ENCODE results near the gene INTS15.
A peak's percentile ranks its signal among the peaks of the same experiment; 100 is the strongest.
"Not testable (repeated sequence)": the region's sequence is repeated elsewhere in the genome, so short reads cannot be mapped to it uniquely, and the experiment has no call there.

The INTS15 gene

DNA sequence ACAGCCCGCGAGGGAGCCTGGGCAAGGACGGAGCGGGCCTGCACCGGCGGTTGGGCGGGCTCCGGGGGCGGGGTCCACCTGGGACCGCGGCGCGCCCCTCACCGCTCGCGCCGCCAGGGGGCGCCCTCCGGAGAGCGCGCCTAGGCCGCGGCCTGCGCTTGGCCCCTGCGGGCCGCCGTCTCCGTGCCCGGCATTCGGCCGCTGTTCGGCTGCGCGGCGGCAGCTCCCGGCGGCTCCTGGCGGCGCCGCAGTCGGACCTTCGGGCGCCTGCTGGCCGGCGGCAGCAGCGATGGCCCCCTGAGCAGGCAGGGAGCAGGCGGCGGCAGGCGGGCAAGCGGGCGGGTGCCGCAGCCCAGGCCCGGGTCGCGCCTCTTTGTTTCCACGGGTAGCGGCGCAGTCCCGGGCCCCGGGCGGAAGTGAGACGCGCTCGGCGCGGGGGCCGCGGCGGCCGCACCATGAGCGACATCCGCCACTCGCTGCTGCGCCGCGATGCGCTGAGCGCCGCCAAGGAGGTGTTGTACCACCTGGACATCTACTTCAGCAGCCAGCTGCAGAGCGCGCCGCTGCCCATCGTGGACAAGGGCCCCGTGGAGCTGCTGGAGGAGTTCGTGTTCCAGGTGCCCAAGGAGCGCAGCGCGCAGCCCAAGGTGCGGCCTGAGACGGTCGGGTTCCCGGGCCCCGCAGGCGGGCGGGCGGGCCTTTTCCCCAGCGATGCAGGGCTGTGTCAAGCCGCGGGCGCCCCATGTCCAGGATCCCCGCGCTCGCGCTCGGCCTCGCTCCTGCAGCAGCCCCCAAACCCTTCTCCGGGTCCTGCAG is at the start of gene INTS15:
INTS15 (plus strand) TSS at position 193 of the 816 bp plus-strand sequence; CDS start at position 456, 263 bp downstream.
- peak; percentile 85 to 97 (median 93) for DNase-seq

DNA sequence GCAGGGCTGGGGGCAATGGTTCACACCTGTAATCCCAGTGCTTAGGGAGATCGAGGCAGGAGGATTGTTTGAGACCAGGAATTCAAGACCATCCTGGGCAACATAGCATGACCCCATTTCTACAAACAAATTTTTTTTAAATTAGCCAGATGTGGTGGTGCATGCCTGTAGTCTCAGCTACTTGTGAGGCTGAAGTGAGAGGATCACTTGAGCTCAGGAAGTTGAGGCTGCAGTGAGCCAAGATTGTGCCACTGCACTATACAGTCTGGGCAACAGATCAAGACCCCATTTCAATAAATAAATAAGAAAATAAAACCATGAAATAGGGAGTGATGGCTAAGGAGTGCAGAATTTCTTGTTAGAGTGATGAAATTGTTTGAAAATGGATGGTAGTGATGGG is 47.5 kb upstream of the INTS15 start:
- DNase-seq, result no peak

DNA sequence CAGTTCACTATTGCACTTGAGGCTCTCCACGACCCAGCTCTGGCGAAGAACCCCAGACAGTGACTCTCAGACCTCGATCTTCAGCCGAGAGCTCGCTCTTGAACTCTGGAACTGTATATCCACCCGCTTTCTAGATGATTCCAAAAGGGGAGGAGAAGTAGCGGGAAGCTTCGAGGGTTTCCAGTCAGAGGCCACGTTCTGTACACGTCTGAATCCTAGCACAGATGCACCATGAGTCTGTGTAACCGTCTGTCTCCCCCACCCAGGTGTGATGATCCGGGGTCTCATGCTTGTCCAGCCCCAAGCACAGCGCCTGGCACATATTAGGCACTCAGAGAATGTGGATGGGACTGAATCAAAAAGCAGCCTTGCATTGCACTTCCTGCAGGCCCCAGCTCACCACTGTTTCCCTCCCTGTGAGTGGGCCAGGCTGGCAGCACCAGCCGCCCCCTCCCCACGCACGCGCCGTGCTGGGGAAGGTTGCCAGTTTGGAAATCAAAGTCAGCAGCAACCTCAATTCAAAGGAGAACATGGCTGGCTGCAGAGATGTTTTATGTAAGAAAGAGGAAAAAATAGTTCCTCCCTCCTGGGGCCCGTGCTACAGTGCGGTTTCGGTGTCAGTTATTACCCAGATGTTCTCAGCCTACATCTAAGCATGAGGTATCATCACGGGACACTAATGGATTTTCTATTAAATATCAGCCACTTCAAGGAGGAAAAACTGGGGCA is 44.3 kb upstream of the INTS15 start:
- peak; percentile 36 to 50 (median 44) for DNase-seq

DNA sequence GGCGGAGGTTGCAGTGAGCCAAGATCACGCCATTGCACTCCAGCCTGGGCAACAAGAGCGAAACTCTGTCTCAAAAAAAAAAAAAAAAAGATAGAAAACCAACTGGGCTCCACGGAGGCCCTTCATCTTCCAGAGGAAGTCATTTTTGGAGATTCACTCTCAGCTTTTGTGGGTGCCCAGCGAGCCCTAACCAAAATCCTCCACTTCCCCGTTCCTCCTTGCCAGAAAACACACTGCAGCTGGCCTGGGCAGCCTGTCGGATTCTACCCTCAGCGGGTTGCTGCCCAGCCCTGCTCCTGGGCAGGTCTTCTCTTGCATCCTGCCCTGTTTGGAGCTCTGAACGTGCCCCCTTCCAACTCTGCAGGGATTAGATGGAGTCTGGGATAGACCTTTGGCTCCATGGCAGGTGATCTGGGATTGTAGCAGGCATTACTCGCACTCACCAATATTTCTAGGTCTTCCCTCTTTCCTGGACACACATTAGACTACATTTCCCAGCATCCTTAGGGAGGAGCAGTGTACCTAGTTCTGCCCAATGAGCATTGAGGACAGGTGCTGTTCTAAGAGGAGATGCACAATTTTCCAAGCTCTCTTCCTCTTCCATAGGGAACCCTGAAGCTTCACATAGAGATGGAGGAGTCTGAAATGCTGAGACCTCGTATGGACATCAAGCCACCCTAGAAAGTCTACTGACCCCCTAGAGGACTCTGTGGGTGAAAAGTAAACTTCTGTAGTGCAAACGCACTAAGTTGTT is 43.1 kb upstream of the INTS15 start:
- no peak for DNase-seq

DNA sequence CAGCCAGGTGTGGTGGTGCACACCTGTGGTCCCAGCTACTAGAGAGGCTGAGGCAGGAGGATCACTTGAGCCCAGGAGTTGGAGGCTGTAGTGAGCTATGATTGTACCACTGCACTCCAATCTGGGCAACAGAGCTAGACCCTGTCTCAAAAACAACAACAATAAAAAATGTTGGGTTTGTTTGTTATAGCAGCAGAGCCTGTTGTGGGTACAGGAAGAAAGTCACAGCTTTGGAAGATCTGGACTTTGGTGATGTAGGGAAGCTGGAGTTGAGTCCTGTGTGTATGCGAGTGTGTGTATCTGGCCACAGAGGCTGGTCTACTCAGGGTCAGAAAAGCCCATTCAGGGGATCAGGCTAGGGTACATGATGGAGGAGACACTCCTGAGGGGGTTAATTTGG is 42.4 kb upstream of the INTS15 start:
- no peak for DNase-seq

DNA sequence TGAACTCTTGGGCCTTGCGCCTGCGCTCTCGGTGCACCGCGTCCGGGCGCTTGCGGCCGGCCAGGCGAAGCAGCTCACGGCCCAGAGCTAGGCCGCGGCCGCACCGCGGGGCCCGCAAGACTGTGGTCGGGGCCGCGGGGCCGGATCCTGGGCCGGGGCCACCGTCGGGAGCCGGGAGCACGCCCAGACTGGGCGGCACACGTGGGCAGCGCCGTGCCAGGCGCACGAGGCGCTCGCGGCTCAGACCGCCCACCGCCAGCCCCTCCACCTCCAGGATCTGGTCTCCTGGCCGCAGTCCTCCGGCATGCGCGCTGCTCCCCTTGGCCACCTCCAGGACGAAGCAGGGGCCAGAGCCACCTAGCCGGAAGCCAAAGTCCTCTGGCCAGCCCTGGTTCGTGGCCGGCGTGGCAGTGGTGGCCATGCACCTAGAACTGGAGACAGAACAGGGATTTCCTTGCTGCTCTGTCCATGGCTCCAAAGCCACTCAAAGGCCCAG is 38.8 kb upstream of the INTS15 start, which contains the start of gene GRID2IP:
GRID2IP (minus strand) TSS at position 446 of the 496 bp plus-strand sequence; CDS start at position 421, 25 bp downstream.
- no peak for DNase-seq

DNA sequence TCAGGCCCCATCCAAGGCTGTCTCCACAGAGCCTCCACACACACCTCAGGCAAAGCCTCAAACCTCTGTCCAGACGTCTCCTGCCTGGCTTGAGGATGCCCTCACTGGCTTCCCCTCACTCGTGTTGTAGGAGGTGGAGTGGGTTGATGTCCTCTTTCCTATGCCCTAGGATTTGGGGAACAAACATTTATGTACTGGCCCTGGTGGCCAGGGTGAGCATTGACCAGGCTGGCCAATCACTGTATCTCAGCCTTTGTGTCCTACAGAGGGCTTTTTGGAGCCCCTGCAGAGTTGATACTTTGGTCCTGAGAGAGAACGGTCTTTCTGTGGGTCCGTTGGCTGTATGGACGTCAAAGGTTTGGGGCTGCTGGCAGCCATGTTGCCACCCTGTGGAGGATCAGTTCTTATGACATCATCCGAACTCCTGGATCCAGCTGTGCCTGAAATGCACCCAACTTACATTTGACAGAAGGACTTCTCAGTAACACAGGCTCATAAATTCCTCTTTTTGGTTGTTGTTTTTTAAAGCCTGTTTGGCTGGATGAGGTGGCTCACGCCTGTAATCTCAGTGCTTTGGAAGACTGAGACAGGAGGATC is 36.3 kb upstream of the INTS15 start:
- DNase-seq, result peak; percentile 67 to 73 (median 69)

DNA sequence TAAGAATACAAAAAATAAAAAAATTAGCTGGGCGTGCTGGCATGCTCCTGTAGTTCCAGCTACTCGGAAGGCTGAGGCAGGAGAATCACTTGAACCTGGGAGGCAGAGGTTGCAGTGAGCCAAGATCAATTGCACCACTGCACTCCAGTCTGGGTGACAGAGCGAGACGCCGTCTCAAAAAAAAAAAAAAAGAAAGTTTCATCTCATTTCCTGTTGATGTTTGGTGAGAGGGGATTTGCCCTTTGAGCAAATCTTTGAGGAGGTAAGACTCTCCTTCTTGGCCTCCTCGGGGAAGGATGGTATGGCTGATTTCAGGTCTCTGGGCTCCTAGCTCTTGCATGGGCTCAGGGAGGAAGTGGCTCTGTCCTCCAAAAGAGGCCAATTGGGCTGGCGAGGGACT is 35.0 kb upstream of the INTS15 start:
- DNase-seq, result no peak

DNA sequence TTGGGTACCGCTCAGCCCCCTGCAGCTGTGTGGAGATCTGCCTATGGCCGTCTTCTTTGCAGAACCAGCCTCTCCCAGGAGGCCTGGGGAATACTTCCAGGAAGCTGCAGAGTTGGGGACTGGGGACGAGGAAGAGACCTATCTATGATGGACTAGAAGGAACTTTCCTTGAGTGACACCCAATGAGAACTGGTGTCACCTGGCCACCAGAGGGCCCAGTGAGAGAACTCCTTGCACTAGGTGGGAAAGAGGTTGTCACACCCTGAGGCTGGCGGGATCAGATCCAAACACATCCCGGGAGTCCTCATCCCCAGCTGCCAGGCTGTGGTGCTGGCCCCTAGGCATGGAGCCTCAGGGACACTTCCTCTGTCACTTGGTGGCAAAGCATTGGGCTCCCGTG is 33.6 kb upstream of the INTS15 start:
- DNase-seq, result no peak

DNA sequence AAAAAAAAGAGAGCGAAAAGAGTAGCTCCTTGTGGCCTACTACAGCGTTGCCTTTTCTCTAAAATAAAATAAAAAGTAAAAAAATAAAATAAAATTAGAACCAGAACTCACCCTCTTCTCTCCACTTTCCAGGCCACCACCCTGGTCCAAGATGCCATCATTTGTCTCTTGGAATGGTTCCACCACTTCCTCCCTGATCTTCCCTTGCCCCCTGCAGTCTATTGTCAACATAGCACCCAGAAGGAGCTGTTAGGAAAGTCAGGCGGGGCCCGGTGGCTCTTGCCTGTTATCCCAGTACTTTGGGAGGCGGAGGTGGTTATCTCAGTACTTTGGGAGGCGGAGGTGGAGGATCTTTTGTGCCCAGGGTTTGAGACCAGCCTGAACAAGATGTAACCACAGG is 31.0 kb upstream of the INTS15 start:
- DNase-seq, result peak; percentile 76 to 83 (median 80)

DNA sequence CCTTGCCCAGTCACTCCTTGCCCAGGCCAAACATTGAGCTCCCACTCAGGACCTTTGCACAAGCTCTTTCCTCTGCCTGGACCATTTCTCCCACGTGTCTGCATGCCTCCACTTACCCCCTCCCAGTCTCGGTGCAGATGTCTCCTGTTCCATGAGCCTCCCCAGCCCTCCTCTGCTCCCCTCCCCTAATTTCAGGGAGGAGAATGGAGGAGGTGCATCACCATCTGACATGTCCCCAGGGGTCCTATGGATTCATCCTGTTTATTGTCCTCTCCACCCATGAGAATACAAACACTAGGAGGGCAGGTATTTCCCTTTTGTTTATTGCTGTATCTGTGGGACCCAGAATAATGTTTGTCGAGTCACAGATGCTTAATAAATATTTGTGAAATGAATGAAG is 29.9 kb upstream of the INTS15 start:
- no peak for DNase-seq

DNA sequence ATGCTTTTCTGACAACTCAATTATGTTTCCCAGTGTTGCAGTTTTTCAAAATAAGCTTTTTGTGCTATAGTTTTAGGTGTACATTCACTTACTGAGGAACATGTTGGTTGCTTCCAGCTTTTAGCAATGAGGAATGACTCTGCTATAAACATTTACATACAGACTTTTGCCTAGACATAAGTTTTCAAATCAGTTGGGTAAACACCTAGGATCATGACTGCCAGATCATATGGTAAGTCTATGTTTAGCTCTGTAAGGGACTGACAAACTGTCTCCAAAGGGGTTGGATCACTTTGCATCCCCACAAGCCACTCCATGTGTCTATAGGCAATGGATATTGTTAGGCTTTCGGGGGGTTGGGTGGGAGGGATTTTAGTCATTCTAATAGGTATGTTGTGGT is 27.7 kb upstream of the INTS15 start:
- peak in 1 of 3 donors; percentile 23 for DNase-seq

DNA sequence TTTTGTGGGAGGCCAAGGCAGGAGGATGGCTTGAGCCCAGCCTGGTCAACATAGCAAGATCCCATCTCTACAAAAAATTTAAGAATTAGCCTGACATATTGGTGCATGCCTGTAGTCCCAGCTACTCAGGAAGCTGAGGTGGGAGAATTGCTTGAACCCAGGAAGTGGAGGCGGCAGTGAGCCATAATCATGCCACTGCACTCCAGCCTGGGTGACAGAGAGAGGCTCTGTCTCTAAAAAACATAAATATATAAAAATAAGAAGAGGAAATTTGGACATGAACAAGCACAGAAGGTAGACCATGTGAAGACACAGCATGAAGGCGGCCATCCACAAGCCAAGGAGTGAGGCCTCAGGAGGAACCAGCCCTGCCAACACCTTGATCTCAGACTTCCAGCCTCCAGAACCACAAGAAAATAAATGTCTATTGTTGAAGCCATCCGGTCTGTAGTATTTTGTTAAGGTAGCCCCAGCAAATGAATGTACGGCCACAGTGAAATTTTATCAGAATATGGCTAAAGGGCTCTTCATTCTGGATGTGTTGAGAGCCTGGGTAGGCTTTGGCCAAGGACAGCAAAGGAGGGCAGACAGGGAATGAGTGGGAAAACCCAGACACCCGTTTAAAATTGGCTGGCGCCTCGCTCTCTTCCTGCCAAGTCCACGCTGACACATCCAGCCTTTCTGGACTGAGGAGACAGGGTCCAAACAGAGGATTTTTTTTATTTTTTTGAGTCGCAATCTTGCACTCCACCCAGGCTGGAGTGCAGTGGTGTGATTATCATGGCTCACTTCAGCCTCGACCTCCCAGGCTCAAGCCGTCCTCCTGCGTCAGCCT is 25.7 kb upstream of the INTS15 start:
- DNase-seq, result peak in 2 of 3 donors; percentile 29 to 44

DNA sequence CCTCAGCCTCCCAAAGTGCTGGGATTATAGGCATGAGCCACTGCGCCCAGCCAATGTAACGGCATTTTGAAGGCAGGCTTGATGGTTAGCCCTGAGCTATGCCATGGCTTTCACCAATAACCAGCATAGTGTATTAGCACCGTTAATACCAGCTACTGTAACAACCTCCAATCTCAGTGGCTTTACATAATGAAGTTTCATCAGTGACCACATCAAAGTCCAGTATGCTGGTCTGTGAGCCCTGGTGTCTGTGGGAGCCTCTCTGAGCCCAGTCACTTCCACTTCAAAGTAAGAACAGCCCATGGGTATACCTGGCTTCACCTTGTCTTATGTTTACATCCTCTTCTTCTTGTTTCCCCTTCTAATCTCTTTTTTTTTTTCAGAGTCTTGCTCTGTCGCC is 24.2 kb upstream of the INTS15 start:
- no peak for DNase-seq

DNA sequence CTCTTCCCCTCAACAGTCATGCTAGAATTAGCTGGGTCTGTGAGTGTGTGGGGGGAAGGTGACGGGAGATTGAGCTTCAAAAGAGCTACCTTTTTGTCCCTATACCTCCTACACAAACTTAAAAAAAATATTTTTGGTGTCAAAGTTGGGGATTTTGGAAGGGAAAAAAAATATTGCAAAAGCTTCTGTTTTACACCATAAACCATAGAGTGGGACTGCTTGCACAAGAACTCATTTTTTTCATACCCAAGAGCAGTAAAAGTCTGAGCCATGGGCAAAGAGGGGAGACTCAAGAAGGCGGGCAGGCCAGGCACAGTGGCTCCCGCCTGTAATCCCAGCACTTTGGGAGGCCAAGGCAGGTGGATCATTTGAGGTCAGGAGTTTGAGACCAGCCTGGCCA is 21.9 kb upstream of the INTS15 start:
- peak; percentile 41 to 74 (median 68) for DNase-seq

DNA sequence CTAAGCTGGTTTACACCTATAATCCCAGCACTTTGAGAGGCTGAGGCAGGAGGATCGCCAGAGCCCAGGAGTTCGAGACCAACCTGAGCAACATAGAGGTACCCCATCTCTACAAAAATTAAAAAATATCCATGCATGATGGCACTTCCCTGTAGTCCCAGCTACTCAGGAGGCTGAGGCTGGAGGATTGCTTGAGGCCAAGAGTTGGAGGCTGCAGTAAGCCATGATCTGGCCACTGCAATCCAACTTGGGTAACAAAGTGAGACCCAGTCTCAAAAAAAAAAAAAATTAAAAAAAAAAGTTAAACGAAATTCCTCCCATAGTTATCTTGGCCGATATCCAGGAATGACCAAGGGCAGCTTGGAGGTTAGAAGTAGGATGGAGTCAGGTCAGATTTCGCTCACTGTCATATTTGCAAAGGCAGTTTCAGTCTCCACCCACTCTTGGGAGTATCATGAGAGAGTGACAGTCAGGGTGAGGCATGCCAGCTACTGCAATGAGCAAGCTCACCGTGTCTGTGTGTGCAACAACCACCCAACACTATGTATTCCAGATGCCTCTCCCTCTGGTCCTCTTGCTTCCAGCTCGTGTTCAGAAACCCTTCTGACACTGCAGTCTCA is 18.6 kb upstream of the INTS15 start:
- DNase-seq, result peak; percentile 56 to 65 (median 58)

DNA sequence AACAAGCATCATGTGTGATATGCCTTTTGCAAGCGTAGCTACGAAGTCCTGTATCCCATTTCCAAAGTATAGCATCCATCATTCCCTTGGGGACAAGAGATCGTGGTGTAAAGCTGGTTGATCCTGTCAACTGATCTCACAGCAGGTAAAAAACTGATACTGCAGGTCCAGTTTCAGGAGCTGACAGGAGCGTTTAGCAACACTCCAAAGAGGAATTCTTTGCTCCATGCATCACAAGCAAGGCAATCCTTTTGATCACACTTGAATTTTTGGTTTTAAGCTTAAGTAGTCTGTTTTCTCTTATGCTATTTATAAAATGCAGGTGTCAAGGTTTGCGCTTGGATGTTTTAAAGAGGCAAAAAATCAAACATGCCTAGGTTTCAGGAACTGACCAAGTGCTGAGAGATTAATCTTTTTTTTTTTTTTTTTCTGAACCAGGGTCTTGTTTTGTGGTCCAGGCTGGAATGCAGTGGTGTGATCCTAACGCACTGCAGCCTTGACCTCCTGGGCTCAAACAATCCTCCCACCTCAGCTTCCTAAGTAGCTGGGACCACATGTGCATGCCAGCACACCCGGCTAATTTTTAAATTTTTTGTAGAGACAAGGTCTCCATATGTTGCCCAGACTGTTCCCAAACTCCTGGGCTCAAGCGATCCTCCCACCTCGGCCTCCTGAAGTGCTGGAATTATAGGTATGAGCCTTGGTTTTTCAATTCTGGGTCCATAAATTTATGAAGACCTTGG is 14.4 kb upstream of the INTS15 start:
- no peak for DNase-seq

DNA sequence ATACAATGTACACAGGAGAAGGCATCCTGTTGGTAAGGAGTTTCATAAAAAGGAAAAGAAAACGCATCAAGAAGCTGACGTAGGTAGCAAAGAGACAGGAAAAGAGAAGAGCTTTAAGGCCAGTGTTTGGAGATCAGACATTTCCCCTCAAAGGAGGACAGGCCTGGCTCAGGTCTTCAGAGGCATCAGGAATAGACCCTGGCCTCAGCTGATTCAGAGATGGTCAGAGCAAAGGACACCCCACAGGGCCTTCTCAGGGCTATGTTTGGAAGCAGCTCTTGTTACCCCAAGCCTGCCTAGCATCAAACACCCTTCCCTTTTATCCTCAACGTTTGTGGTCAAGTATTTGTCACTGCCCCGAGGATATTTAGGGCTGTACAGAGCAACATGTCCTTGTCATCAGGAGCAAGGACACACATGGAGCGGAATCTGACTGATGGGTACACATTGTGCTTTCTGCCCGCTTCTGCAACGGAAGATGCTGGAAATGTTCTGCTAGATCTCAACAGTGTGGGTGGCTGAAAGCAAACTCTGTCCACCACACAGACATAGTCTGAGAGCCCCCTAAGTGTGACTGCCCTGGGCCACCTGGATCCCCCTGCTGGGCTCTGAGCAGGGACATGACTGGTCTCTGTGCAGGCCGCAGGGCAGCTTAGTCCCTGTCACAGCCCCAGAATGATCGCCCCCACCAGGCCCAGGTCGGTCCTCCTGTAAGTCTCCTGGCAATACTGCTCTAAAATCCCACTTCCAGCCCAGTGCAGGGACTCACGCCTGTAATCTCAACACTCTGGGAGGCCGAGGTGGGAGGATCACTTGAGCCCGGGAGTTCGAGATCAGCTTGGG is 13.6 kb upstream of the INTS15 start:
- no peak for DNase-seq

DNA sequence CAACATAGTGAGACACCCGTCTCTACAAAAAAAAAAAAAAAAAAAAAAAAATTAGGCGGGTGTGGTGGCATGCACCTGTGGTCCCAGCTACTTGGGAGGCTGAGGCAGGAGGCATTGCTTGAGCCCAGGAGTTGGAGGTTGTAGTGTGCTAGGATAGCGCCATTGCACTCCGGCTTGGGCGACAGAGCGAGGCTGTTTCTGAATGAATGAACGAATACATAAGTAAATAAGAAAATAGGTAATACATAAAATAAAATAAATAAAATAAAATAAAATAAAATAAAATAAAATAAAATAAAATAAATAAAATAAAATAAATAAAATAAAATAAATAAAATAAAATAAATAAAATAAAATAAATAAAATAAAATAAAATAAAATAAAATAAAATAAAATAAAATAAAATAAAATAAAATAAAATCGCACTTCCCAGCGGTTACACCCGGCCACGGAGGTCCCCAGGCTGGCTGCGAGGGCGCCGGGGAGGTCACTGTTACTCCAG is 12.9 kb upstream of the INTS15 start:
- DNase-seq, result not testable (repeated sequence)
